K562 (cell line): ENCODE measurements around the gene BRICD5. TPM values are rescaled to one million over a fixed set of nuclear protein-coding genes. Genes with fewer than 3 reads are reported as not detected.
A peak's percentile ranks its signal among the peaks of the same experiment; 100 is the strongest.

Experiments used
- AFF4 ChIP-seq: sonication (generic); formaldehyde crosslinking; IDR thresholded peaks from 2 replicates; pipeline ENCODE4 v1.8.0; 2023; ENCODE audit warnings: mild to moderate bottlenecking, missing genetic modification reagents
- ARHGAP35 ChIP-seq: fragments of 450-650 bp; IDR thresholded peaks from 2 replicates; pipeline ENCODE4 v1.6.1; 2018; ENCODE audit not compliant: partially characterized antibody
- SRF ChIP-seq, 2 experiments: fragments of 250-450, 450-650 bp in 1 of 2; sonication (Bioruptor Pico) in 1 of 2; sonication (generic) in 1 of 2; formaldehyde crosslinking; IDR thresholded peaks; 2 replicates each; pipeline versions ENCODE4 v1.5.0 to v1.5.1; 2020 to 2022; ENCODE audit warnings: mild to moderate bottlenecking in 1 of 2, missing genetic modification reagents in 1 of 2
- ZBTB17 ChIP-seq: fragments of 450-650 bp; formaldehyde crosslinking; IDR thresholded peaks from 2 replicates; pipeline ENCODE4 v1.4.0; 2020; ENCODE audit warnings: mild to moderate bottlenecking
- ZNF121 ChIP-seq: sonication (generic); formaldehyde crosslinking; conservative IDR thresholded peaks from 2 replicates; pipeline ENCODE4 v1.8.0; 2022; ENCODE audit warnings: missing genetic modification reagents
- ZNF224 ChIP-seq: sonication (generic); formaldehyde crosslinking; IDR thresholded peaks from 2 replicates; pipeline ENCODE4 v1.8.0; 2022; ENCODE audit warnings: mild to moderate bottlenecking, missing genetic modification reagents
- ZNF395 ChIP-seq: fragments of 200-800 bp; sonication (Bioruptor generic); IDR thresholded peaks from 2 replicates; pipeline ENCODE4 v1.6.1; 2017; ENCODE audit warnings: missing genetic modification characterization, missing compliant biosample characterization
- polyA plus RNA-seq, 8 experiments: library from polyadenylated mRNA; depleted of rRNA in 4 of 8; stranded (reverse) in 5 of 8; unstranded in 3 of 8; fragments of >200 nt; fragmentation: Nextera tagmentation in 2 of 8; fragmentation: Illumina TruSeq in 1 of 8; extraction: Ambion mirVana in 2 of 8; extraction: Trizol in 1 of 8; gene quantifications; 2 replicates each; pipeline versions ENCODE4 v1.2.1 to v1.2.3, GENCODE V29; 2011 to 2014; ENCODE audit warnings: inconsistent platforms in 1 of 8, missing spikeins in 1 of 8
- total RNA-seq, 7 experiments: library from RNA; depleted of rRNA in 6 of 7; stranded (reverse); fragments of >200 nt in 6 of 7; fragmentation: Illumina TruSeq in 2 of 7; extraction: Trizol in 2 of 7; gene quantifications; 2 replicates each; pipeline versions ENCODE4 v1.2.1 to v1.2.3, GENCODE V29; 2011 to 2021; ENCODE audit warnings: low replicate concordance in 1 of 7

The BRICD5 gene
- total and polyA plus RNA-seq, 9 of the 15 experiments (the other 6 are each of a cell fraction or from before 2014, with no cell fraction given): 0.24 to 15.1 (median 2.4) TPM; not detected in 1

DNA sequence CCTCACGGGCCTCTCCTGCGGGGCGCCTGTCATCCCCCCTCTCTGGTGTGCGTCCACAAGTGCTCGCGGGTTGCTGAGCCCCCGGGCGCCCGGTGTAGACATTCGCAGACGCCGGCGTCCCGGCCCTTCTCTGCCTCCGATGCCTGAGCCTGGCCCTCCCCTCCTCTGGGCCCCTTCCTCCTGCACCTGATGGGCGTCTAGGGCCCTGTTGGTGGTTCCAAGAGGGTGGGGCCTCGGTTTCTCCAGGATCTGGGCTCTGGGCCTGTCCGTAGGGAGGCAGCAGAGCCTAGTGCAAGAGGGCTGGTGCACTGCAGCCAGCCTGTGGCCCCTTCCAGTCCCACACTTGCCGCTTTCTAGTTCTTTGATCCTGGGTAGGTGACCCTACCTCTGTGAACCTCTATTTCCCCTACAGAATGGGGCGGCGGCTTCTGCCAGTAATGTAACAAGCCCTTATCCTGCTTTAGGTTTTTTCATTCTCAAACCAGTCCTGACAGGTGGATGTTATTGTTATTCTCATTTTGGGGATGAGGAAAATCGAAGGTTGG lies 13.4 kb upstream of the BRICD5 start (continued):
- TF ChIP-seq AFF4 (CRISPR knock-in tag): 0 out of 2 replicates have a peak, but pooled peaks have one; percentile 11
- no peak; the same call in 1 of the 2 replicates for TF ChIP-seq ZBTB17 (CRISPR knock-in tag)
- no peak for TF ChIP-seq ARHGAP35
- peak in 1 of 2 experiments; percentile 47; a peak in 1 of 4 replicates for TF ChIP-seq SRF (CRISPR knock-in tag; IDR thresholded peaks at IDR 0.05)
- 0 out of 2 replicates have a peak, but pooled peaks have one; percentile 45 for TF ChIP-seq ZNF395 (CRISPR knock-in tag)
- no peak for TF ChIP-seq ZNF224 (CRISPR knock-in tag)
- TF ChIP-seq ZNF121 (CRISPR knock-in tag): peak; percentile 96
